WTC11 (cell line): ENCODE data around the gene AKT3. TPM values are rescaled to one million over a fixed set of nuclear protein-coding genes. Genes with fewer than 3 reads are reported as not detected.

ENCODE experiments used
- ATAC-seq: fragments of 200-7000 bp; cut with Tn5 transposase; 2 replicates; pipeline ENCODE4 v1.10.0; 2021; ENCODE audit warnings: mild to moderate bottlenecking, moderate library complexity
- CTCF ChIA-PET: fragments of 300-600 bp; sonication (Branson Sonifier 250); formaldehyde crosslinking; loops from one replicate; lab custom pipeline; 2021; ENCODE audit warnings: antibody characterized with exemption; lab: Charles Lee
- POLR2A ChIA-PET: fragments of 350-600 bp; sonication (Branson Sonifier 250); formaldehyde crosslinking; loops from one replicate; lab custom pipeline; 2021; ENCODE audit warnings: antibody characterized with exemption; lab: Charles Lee
- DNase-seq: peaks from one replicate; pipeline ENCODE4 v3.0.0; 2021; ENCODE audit warnings: low spot score
- H3K27ac Mint-ChIP-seq: 2 replicates; pipeline ENCODE4 v1.8.0; 2021; ENCODE audit warnings: mixed read lengths
- H3K27me3 Mint-ChIP-seq: 2 replicates; pipeline ENCODE4 v1.8.0; 2021; ENCODE audit warnings: low read depth, mild to moderate bottlenecking, moderate library complexity, mixed read lengths
- H3K36me3 Mint-ChIP-seq: 2 replicates; pipeline ENCODE4 v1.8.0; 2021; ENCODE audit warnings: mixed read lengths
- H3K4me1 Mint-ChIP-seq: 2 replicates; pipeline ENCODE4 v1.8.0; 2022; ENCODE audit warnings: mixed read lengths
- H3K4me3 Mint-ChIP-seq: 2 replicates; pipeline ENCODE4 v1.8.0; 2021; ENCODE audit warnings: mild to moderate bottlenecking, moderate library complexity, mixed read lengths
- H3K9me3 Mint-ChIP-seq: 2 replicates; pipeline ENCODE4 v1.8.0; 2021; ENCODE audit warnings: mixed read lengths
- AFF4 ChIP-seq: sonication (generic); formaldehyde crosslinking; IDR thresholded peaks from 2 replicates; pipeline ENCODE4 v1.8.1; 2023; ENCODE audit warnings: mild to moderate bottlenecking, missing genetic modification reagents, borderline replicate concordance
- ERG ChIP-seq: fragments of 250-450 bp; sonication (Bioruptor Pico); IDR thresholded peaks from 2 replicates; pipeline ENCODE4 v1.8.0; 2021; ENCODE audit warnings: mild to moderate bottlenecking
- FOXK1 ChIP-seq: sonication (generic); formaldehyde crosslinking; IDR thresholded peaks from 2 replicates; pipeline ENCODE4 v1.8.0; 2022; ENCODE audit warnings: mild to moderate bottlenecking, moderate library complexity, missing genetic modification reagents
- GRHL2 ChIP-seq: fragments of 250-450 bp; sonication (Bioruptor Pico); IDR thresholded peaks from 2 replicates; pipeline ENCODE4 v1.8.0; 2022; ENCODE audit warnings: mild to moderate bottlenecking, moderate library complexity; ENCODE audit not compliant: insufficient replicate concordance, severe bottlenecking
- KAT7 ChIP-seq: sonication (generic); formaldehyde crosslinking; IDR thresholded peaks from 2 replicates; pipeline ENCODE4 v1.8.1; 2023; ENCODE audit warnings: missing genetic modification reagents, mild to moderate bottlenecking, borderline replicate concordance
- NFATC4 ChIP-seq: fragments of 250-450 bp; sonication (Bioruptor Pico); IDR thresholded peaks from 2 replicates; pipeline ENCODE4 v1.9.0; 2021; ENCODE audit warnings: mild to moderate bottlenecking
- NFE2L1 ChIP-seq: sonication (generic); formaldehyde crosslinking; IDR thresholded peaks from 2 replicates; pipeline ENCODE4 v1.8.1; 2023; ENCODE audit warnings: missing genetic modification reagents
- PRDM15 ChIP-seq: sonication (generic); formaldehyde crosslinking; IDR thresholded peaks from 2 replicates; pipeline ENCODE4 v1.8.0; 2022; ENCODE audit warnings: missing genetic modification reagents
- PREB ChIP-seq: sonication (generic); formaldehyde crosslinking; IDR thresholded peaks from 2 replicates; pipeline ENCODE4 v1.8.1; 2022; ENCODE audit warnings: mild to moderate bottlenecking, missing genetic modification reagents, moderate library complexity, borderline replicate concordance
- PRRX2 ChIP-seq: fragments of 250-450 bp; sonication (Bioruptor Pico); IDR thresholded peaks from 2 replicates; pipeline ENCODE4 v1.8.0; 2021; ENCODE audit warnings: mild to moderate bottlenecking
- SOX15 ChIP-seq: fragments of 250-450 bp; sonication (Bioruptor Pico); IDR thresholded peaks from 2 replicates; pipeline ENCODE4 v1.9.0; 2021; ENCODE audit warnings: mild to moderate bottlenecking
- TEAD4 ChIP-seq: sonication (generic); formaldehyde crosslinking; IDR thresholded peaks from 2 replicates; pipeline ENCODE4 v1.8.0; 2022; ENCODE audit warnings: mild to moderate bottlenecking, missing genetic modification reagents
- TP53 ChIP-seq: sonication (generic); formaldehyde crosslinking; IDR thresholded peaks from 2 replicates; pipeline ENCODE4 v1.8.1; 2023; ENCODE audit warnings: mild to moderate bottlenecking, missing genetic modification reagents
- ZBTB43 ChIP-seq: sonication (generic); formaldehyde crosslinking; IDR thresholded peaks from 2 replicates; pipeline ENCODE4 v1.8.1; 2023; ENCODE audit warnings: mild to moderate bottlenecking, missing genetic modification reagents
- ZNF317 ChIP-seq: sonication (generic); formaldehyde crosslinking; IDR thresholded peaks from 2 replicates; pipeline ENCODE4 v1.8.1; 2023; ENCODE audit warnings: low read depth, mild to moderate bottlenecking, moderate library complexity, missing genetic modification reagents, borderline replicate concordance
- total RNA-seq: library from RNA; stranded (reverse); gene quantifications from 3 replicates; pipeline ENCODE4 v1.2.3, GENCODE V29; 2021
- TF ChIP-seq, protein P1 (sequence below): sonication (generic); formaldehyde crosslinking; IDR thresholded peaks from 2 replicates; pipeline ENCODE4 v1.8.1; 2022; ENCODE audit warnings: low read depth, missing genetic modification reagents, borderline replicate concordance
- TF ChIP-seq, protein P2 (sequence below): fragments of 250-450 bp; sonication (Bioruptor Pico); IDR thresholded peaks from 2 replicates; pipeline ENCODE4 v1.9.0; 2021; ENCODE audit warnings: mild to moderate bottlenecking
- TF ChIP-seq, protein P3 (sequence below): sonication (generic); formaldehyde crosslinking; IDR thresholded peaks from 2 replicates; pipeline ENCODE4 v1.8.0; 2022; ENCODE audit warnings: mild to moderate bottlenecking, missing genetic modification reagents

The AKT3 gene
- total RNA-seq, 1 experiment from 2014 or later = 38.5 TPM

DNA sequence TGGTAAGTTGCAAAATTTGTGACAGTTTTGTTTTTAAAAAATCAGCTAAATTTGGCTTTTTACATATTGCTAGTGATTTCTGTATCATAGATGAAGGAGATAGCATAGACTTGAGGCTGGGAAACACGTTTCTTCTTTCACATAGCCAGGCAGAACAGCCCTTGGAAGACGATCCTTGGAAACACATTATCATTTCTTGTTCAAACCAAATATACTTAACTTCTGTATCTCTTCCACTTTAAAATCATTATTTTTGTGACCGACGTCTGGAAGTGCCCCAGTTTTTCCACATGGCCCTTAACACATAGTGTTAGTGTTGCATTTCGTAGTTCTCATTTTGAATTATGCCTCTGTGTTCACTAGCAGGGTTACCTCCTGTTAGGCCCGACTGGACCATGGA is 400.7 kb downstream of the AKT3 start:
- POLR2A ChIA-PET = no interaction called here

DNA sequence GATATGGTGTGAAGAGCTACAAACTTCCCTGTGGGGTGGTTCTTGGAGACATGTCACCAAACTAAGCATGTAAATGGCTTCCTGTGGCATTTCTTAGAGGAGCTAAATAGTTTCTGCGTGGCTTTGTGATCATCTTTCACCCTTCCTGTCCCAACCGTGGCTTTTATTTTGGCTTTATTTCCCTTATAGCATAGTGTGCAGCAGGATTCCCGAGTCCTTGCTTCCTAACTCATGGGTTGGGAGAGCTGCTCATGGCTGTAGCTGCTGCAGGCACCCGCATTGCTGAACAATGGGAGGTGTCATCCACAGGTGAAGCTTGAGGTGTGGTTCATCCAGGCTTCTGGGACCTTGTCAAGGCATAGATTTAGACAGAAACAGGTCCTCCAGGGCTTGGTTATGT is 402.2 kb downstream of the AKT3 start:
- no peaks in the 10 kb centered on the region for H3K36me3 Mint-ChIP-seq
- POLR2A ChIA-PET = no interaction called here
- H3K9me3 Mint-ChIP-seq = peaks cover 4% of the 10 kb centered on the region; the same call in 1 of the 2 replicates
- no peak overlapping the region for H3K4me3 Mint-ChIP-seq
- ATAC-seq (no peak), DNase-seq (no peak)
- H3K4me1 Mint-ChIP-seq = 0 out of 2 replicates have a peak, but pooled peaks cover 5% of the 10 kb centered on the region
- no peak overlapping the region for H3K27ac Mint-ChIP-seq
- CTCF ChIA-PET = interaction anchor here (0.7 to 1.1 kb wide), 2 partner anchors 44 to 104 kb away, joined by 5 to 10 read pairs; no protein-coding TSS in a partner anchor
- no peaks in the 10 kb centered on the region for H3K27me3 Mint-ChIP-seq
- no peak for TF ChIP-seq ZBTB43 (CRISPR knock-in tag)
- TF ChIP-seq, protein P1, sequence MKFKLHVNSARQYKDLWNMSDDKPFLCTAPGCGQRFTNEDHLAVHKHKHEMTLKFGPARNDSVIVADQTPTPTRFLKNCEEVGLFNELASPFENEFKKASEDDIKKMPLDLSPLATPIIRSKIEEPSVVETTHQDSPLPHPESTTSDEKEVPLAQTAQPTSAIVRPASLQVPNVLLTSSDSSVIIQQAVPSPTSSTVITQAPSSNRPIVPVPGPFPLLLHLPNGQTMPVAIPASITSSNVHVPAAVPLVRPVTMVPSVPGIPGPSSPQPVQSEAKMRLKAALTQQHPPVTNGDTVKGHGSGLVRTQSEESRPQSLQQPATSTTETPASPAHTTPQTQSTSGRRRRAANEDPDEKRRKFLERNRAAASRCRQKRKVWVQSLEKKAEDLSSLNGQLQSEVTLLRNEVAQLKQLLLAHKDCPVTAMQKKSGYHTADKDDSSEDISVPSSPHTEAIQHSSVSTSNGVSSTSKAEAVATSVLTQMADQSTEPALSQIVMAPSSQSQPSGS (CRISPR knock-in tag) = no peak
- no peak for TF ChIP-seq FOXK1 (CRISPR knock-in tag)
- TF ChIP-seq AFF4 (CRISPR knock-in tag) = no peak
- TF ChIP-seq KAT7 (CRISPR knock-in tag) = no peak
- TF ChIP-seq TP53 = no peak
- no peak for TF ChIP-seq PRRX2
- TF ChIP-seq TEAD4 (CRISPR knock-in tag) = no peak
- no peak for TF ChIP-seq NFATC4
- no peak for TF ChIP-seq ERG (CRISPR knock-in tag)
- no peak for TF ChIP-seq GRHL2 (CRISPR knock-in tag)
- no peak for TF ChIP-seq ZNF317
- TF ChIP-seq SOX15 = no peak

More for the DNA sequence above, 400.7 kb downstream of the AKT3 start:
- ATAC-seq (no peak), DNase-seq (no peak)
- TF ChIP-seq, protein P2, sequence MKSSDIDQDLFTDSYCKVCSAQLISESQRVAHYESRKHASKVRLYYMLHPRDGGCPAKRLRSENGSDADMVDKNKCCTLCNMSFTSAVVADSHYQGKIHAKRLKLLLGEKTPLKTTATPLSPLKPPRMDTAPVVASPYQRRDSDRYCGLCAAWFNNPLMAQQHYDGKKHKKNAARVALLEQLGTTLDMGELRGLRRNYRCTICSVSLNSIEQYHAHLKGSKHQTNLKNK (CRISPR knock-in tag) = no peak
- H3K4me3 Mint-ChIP-seq = no peak overlapping the region
- no peaks in the 10 kb centered on the region for H3K36me3 Mint-ChIP-seq
- H3K27me3 Mint-ChIP-seq = no peaks in the 10 kb centered on the region
- 0 out of 2 replicates have a peak, but pooled peaks cover 10% of the 10 kb centered on the region for H3K4me1 Mint-ChIP-seq
- CTCF ChIA-PET = no interaction called here
- H3K9me3 Mint-ChIP-seq = peaks cover 4% of the 10 kb centered on the region; the same call in 1 of the 2 replicates
- H3K27ac Mint-ChIP-seq = no peak overlapping the region

- Mint-ChIP-seq H3K4me3 (no peak overlapping the region), H3K4me1 (0 out of 2 replicates have a peak, but pooled peaks cover 5% of the 10 kb centered on the region), H3K27ac (no peak overlapping the region), H3K27me3 (no peaks in the 10 kb centered on the region), H3K36me3 (no peaks in the 10 kb centered on the region), H3K9me3 (peaks cover 4% of the 10 kb centered on the region; the same call in 1 of the 2 replicates)
- ChIA-PET CTCF (interaction anchor here (1.1 kb wide), 1 partner anchor 104 kb away, joined by 5 read pairs; no protein-coding TSS in a partner anchor), POLR2A (no interaction called here)
- no peak for DNase-seq
- ATAC-seq = no peak
- TF ChIP-seq, protein P3, sequence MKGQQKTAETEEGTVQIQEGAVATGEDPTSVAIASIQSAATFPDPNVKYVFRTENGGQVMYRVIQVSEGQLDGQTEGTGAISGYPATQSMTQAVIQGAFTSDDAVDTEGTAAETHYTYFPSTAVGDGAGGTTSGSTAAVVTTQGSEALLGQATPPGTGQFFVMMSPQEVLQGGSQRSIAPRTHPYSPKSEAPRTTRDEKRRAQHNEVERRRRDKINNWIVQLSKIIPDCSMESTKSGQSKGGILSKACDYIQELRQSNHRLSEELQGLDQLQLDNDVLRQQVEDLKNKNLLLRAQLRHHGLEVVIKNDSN = no peak
- TF ChIP-seq PRDM15 (no peak), NFE2L1 (CRISPR knock-in tag) (no peak), PREB (CRISPR knock-in tag) (no peak)
Measured at GRCh38 chr1:243447347-243447746, 402.7 kb downstream of the AKT3 start.
